IgD-negative memory B cell (primary cell): ENCODE measurements around the gene LDLRAD4. TPM values are rescaled to one million over a fixed set of nuclear protein-coding genes. Genes with fewer than 3 reads are reported as not detected.
A peak's percentile ranks its signal among the peaks of the same experiment; 100 is the strongest.
"Not testable (repeated sequence)": the region's sequence is repeated elsewhere in the genome, so short reads cannot be mapped to it uniquely, and the experiment has no call there.

Source experiments
- H3K27ac Mint-ChIP-seq, 3 donors: one replicate each; pipeline ENCODE4 v1.8.0; 2020 to 2022; ENCODE audit warnings: mild to moderate bottlenecking in 3 of 3, mixed read lengths in 3 of 3, moderate library complexity in 1 of 3
- H3K27me3 Mint-ChIP-seq: one replicate; pipeline ENCODE4 v1.8.0; 2021; ENCODE audit warnings: mixed read lengths
- H3K36me3 Mint-ChIP-seq: one replicate; pipeline ENCODE4 v1.8.0; 2020; ENCODE audit warnings: mild to moderate bottlenecking, mixed read lengths
- H3K4me1 Mint-ChIP-seq, 3 donors: one replicate each; pipeline ENCODE4 v1.8.0; 2020 to 2022; ENCODE audit warnings: mixed read lengths in 3 of 3, mild to moderate bottlenecking in 1 of 3
- H3K4me3 Mint-ChIP-seq, 4 donors: one replicate each; pipeline ENCODE4 v1.8.0; 2020 to 2022; ENCODE audit warnings: mild to moderate bottlenecking in 4 of 4, mixed read lengths in 4 of 4, moderate library complexity in 3 of 4
- H3K9me3 Mint-ChIP-seq, 3 donors: one replicate each; pipeline ENCODE4 v1.8.0; 2020 to 2021; ENCODE audit warnings: mixed read lengths in 3 of 3, mild to moderate bottlenecking in 1 of 3
- polyA plus RNA-seq: library from polyadenylated mRNA; unstranded; fragments of 300-500 nt; fragmentation: Illumina TruSeq; gene quantifications from one replicate; pipeline ENCODE4 v1.2.3, GENCODE V29; 2021

The LDLRAD4 gene
- polyA plus RNA-seq, 1 donor from 2014 or later: 5.1 TPM

DNA sequence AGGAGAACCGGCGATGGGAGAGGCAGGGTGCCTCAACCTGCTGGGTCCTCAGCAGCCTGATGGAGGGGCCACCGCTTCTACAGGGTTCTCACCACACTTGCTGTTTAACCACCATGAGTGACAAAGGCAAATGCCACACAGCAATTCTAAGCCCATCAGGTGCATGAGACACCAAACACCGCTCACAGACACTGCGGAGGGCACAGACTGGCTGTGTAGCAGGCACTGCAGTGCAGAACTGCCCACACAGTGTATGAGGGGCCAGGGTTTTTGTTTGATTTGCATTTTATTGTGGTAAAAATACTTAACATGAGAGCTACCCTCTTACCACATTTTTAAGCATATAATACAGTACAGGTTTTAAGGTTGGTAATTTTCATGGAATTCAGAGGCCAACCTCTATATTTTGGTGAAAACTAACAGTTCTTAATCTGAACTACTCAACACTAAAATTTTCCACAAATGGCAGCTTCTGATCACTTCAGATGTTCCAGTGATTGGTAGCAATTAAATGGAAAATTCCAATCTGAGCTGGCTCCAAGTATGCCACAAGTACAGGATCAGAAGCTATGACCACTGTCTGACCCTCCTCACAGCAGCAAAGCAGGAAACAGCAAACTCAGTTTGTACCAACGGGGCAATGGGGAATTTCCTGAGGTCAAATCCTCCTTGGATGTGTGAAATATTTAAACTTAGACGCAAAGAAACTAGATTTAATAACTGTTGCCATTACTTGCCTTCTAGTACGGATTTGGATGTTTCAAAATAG, 440.1 kb downstream of the LDLRAD4 start:
- Mint-ChIP-seq H3K4me3 (no peak overlapping the region), H3K4me1 (no peaks in the 10 kb centered on the region), H3K27ac (no peak overlapping the region), H3K27me3 (peaks cover 2% of the 10 kb centered on the region), H3K9me3 (no peaks in the 10 kb centered on the region), H3K36me3 (peaks cover 7% of the 10 kb centered on the region)

DNA sequence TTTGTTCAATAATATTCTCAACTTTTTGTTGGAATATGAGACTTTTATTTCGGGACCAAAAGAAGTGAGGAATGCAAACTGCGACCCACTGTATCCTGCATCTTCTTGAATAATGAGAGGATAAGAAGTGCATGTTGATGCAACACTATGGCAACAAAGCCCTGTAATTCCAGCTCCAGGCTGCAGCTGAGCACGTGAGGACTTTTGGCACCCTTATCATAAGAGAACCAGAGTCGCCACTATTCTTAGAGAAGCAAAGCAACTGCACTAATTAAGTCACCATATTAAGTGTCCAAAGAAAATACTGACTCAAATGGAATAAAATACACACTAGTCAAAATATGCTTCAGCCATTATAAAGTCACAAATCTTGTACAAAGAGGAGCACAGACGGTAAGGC, 441.9 kb downstream of the LDLRAD4 start:
- Mint-ChIP-seq H3K4me1 (no peaks in the 10 kb centered on the region), H3K36me3 (peaks cover 7% of the 10 kb centered on the region), H3K9me3 (no peaks in the 10 kb centered on the region), H3K27ac (no peak overlapping the region), H3K27me3 (peaks cover 2% of the 10 kb centered on the region), H3K4me3 (no peak overlapping the region)

DNA sequence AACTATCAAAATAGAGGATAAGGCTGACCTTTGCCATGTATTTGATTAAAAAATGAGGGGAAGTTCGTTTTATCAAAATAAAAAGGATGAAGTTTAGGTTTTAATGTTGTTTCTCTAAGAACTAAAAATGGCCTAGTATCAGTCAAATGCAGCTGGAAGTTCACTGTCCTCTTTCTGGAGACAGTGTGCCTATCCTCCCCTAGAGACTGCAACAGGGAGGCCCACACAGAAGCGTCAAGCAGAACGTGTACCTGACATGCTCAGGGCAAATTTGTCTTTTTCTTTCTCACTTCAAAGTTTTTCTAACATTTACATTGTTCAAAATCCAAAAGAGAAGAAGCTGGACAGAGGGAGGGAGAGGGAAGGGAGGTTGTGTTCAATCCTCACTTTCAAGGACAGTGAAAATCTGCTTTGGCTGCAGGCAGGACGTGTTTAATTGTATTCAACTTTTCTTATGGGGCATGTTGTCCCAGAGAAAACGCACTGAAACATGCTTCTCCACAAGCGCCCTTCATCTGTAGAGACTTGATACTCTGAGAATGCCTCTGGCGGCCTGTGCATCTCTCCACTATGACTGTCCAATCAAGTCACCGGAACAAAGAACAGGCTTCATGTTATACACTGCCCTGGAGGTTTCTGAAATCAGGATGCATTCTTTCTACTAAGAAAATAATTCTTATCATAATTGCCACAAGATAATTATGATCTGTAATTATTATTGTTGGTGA, 442.7 kb downstream of the LDLRAD4 start:
- Mint-ChIP-seq H3K27ac (no peak overlapping the region), H3K36me3 (peaks cover 7% of the 10 kb centered on the region), H3K9me3 (no peaks in the 10 kb centered on the region), H3K27me3 (peaks cover 2% of the 10 kb centered on the region), H3K4me3 (no peak overlapping the region), H3K4me1 (no peaks in the 10 kb centered on the region)

DNA sequence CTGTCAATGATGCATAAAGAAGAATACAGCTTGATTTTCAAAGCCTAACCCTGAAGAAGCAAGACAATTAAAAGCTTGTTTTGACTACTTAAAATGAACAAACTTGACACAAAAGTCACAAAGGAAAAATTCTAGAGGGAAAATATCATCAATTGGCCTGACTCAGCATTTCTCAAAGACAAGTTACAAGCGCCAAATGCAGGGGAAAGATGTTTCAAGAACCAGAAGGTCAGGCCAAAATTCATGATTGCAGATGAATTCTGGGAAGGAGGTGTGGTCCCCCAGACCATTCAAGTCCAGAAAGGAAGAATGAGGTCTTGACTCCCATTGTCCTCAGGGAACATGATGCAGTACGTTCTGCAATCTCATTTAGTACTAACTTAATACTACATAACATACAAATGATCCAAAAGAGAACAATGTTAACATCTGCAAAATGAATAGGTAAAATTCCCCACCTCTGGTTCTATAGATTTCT, 443.3 kb downstream of the LDLRAD4 start:
- no peaks in the 10 kb centered on the region for H3K4me1 Mint-ChIP-seq
- no peak overlapping the region for H3K27ac Mint-ChIP-seq
- H3K4me3 Mint-ChIP-seq: no peak overlapping the region
- peaks cover 9% of the 10 kb centered on the region for H3K36me3 Mint-ChIP-seq
- peaks cover 2% of the 10 kb centered on the region for H3K27me3 Mint-ChIP-seq
- H3K9me3 Mint-ChIP-seq: no peaks in the 10 kb centered on the region

DNA sequence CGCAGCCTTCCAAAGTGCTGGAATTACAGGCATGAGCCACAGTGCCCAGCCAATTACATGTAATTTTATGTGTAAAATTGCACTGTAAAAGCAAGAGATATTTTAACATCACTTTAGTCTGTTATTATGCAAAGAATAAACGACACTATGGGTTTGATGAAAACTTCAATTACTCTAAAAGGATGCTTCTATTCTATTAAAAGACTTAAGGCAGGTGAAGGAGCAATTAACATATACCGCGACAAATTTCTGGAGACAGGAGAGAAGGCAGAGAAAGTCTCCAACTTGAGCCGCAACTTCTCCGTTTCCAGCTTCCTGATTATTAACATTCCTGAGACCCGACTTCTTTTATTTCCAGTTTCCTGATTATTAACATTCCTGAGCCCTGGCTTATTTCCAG, 454.1 kb downstream of the LDLRAD4 start:
- peaks cover 9% of the 10 kb centered on the region for H3K36me3 Mint-ChIP-seq
- H3K4me3 Mint-ChIP-seq: no peak overlapping the region
- H3K4me1 Mint-ChIP-seq: peaks cover 0 to 5% (median 4%) of the 10 kb centered on the region in 3 donors
- no peaks in the 10 kb centered on the region for H3K27me3 Mint-ChIP-seq
- H3K9me3 Mint-ChIP-seq: peaks cover 0 to 1% (median 0%) of the 10 kb centered on the region in 3 donors
- H3K27ac Mint-ChIP-seq: peak overlapping the region in 1 of 3 donors; percentile 50

DNA sequence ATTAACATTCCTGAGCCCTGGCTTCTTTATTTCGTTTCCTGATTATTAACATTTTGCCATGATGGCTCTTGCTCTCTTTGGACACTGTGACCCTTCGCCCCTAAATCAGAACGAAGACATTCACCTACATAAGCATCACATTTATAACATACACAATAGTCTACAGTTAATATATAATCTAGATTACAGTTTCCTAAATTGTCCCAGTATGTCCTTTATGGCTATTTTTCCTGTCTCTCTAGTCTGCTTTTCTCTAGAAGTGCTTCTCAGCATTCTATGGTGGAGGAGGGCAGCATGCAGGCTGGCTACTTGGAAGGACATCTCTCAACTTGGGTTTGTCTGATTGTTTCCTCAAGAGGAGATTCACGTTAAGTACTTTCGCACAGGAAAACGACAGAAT, 457.9 kb downstream of the LDLRAD4 start:
- Mint-ChIP-seq H3K36me3 (peaks cover 3% of the 10 kb centered on the region), H3K27ac (no peak overlapping the region), H3K27me3 (no peaks in the 10 kb centered on the region), H3K4me1 (peaks cover 2 to 5% (median 4%) of the 10 kb centered on the region in 3 donors), H3K4me3 (peak overlapping the region in 1 of 4 donors; percentile 23), H3K9me3 (no peaks in the 10 kb centered on the region)

DNA sequence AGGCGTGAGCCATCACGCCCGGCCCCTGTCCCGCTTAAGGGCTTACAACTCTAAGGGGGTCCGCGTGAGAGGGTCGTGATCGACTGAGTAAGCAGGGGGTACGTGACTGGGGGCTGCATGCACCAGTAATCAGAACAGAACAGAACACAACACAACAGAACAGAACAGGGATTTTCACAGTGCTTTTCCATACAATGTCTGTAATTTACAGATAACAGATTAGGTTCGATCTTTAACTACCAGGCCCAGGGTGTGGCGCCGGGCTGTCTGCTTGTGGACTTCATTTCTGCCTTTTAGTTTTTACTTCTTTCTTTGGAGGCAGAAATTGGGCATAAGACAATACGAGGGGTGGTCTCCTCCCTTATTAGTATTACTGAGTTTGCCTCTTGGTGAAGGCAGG, 458.8 kb downstream of the LDLRAD4 start:
- H3K36me3 Mint-ChIP-seq, H3K27me3 Mint-ChIP-seq, H3K9me3 Mint-ChIP-seq, H3K4me3 Mint-ChIP-seq, H3K4me1 Mint-ChIP-seq, H3K27ac Mint-ChIP-seq: not testable (repeated sequence)

DNA sequence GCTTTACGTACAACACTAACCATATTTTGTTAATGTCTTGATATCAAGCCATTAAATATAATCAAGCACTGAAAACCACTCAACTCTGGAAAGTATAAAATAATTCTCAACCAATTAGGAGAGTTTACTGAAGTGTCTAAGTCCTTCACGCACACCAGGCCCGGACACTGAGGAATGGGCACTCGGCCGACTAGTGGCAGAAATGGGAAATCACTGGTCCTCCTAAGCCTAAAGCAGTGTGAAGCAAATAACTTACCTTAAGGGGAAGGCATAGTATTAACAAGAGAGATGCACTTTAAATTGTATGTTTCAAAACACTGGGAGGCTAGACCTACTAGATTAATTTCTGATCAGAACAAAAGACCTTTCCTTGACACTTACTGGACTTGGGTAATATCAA, 462.1 kb downstream of the LDLRAD4 start:
- H3K4me3 Mint-ChIP-seq: no peak overlapping the region
- peak overlapping the region in 1 of 3 donors; percentile 59 for H3K27ac Mint-ChIP-seq
- H3K9me3 Mint-ChIP-seq: no peaks in the 10 kb centered on the region
- peaks cover 4 to 6% (median 5%) of the 10 kb centered on the region in 3 donors for H3K4me1 Mint-ChIP-seq
- peaks cover 2% of the 10 kb centered on the region for H3K36me3 Mint-ChIP-seq
- H3K27me3 Mint-ChIP-seq: no peaks in the 10 kb centered on the region

DNA sequence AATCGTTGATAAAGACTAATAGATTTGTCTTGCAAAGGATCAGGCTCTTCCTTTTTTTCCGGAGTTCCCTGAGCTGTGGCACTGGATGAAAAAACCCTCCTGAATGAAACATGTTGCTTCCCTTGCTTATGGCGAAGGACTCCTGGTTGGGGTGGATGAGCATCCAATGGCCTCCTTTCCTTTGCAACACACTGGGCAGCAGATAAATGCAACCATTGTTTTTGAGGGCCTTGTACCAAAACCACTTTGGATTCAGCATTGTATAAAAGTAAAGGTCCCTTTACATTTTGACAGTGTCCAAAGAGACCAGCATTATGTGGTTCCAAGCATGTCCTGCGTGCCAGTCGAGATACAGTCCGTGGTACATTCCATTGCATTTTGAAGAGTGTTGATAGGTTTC, 463.1 kb downstream of the LDLRAD4 start:
- H3K36me3 Mint-ChIP-seq: peaks cover 2% of the 10 kb centered on the region
- H3K4me3 Mint-ChIP-seq: no peak overlapping the region
- H3K27ac Mint-ChIP-seq: no peak overlapping the region
- no peaks in the 10 kb centered on the region for H3K27me3 Mint-ChIP-seq
- peaks cover 2 to 12% (median 6%) of the 10 kb centered on the region in 3 donors for H3K4me1 Mint-ChIP-seq
- H3K9me3 Mint-ChIP-seq: no peaks in the 10 kb centered on the region

DNA sequence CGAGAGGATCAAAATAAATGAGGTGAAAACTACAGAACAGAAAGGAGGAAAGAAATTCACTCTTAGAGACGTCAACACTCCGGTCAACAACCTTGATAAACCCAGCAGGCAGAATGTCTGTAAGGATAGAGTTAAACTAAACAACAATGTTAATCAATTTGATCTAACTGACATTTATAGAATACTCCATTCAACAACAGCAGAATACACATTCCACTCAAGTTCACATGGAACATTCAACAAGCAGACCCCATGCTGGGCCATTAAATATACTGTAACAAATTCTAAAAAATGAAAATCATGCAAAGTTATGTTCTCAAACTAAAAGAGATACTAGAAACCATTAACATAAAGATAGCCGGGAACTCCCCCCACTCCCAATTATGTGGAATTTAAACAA, 466.0 kb downstream of the LDLRAD4 start:
- Mint-ChIP-seq H3K9me3 (no peaks in the 10 kb centered on the region), H3K27me3 (no peaks in the 10 kb centered on the region), H3K4me3 (no peak overlapping the region), H3K36me3 (peaks cover 3% of the 10 kb centered on the region), H3K4me1 (peaks cover 0 to 19% (median 9%) of the 10 kb centered on the region in 3 donors), H3K27ac (no peak overlapping the region)

DNA sequence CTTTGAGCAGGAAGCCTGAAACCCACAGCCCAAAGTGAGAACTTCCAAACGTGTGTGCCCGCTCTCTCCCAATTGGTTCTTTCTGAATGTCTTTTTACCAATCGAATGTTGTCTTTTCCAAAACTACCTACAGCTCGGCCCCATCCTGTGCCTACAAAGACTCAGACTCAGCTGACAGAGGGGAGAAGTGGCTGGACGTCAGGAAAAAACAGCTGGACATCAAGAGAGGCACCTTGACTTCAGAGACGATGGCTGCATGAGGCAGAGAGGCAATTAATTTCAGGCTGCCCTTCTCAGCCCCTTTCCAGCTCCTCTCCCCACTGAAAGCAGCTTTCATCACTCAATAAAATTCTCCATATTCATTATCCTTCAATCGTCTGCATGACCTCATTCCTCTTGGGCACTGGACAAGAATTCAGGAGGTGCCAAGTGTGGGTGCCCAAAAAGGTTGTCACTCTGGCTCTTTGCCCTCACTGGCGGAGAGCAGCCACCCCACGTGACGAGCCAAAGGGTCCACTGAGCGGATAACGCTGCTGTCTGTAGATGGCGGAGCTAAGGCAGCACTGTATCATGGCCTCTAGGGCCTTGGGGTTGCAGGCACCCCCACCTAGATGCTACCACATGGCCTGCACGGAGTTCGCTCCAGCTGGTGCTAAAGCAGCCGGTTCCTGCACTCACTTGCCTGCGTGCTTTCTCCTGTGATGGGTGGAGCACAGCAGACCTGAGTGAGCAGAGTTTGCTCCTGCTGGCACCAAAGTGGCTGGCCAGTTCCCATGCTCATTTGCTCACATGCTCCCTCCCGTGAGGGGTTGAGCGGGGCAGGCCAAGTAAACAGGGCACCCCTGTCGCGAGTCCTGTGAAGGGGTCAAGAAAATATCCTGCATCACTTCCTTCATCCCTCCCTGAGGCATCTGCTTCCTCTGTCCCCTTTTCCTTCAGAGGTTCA, 469.9 kb downstream of the LDLRAD4 start:
- Mint-ChIP-seq H3K27ac (no peak overlapping the region), H3K4me1 (peaks cover 3 to 25% (median 9%) of the 10 kb centered on the region in 3 donors), H3K9me3 (peaks cover 0 to 6% (median 6%) of the 10 kb centered on the region in 3 donors), H3K27me3 (no peaks in the 10 kb centered on the region), H3K4me3 (no peak overlapping the region), H3K36me3 (peaks cover 6% of the 10 kb centered on the region)

DNA sequence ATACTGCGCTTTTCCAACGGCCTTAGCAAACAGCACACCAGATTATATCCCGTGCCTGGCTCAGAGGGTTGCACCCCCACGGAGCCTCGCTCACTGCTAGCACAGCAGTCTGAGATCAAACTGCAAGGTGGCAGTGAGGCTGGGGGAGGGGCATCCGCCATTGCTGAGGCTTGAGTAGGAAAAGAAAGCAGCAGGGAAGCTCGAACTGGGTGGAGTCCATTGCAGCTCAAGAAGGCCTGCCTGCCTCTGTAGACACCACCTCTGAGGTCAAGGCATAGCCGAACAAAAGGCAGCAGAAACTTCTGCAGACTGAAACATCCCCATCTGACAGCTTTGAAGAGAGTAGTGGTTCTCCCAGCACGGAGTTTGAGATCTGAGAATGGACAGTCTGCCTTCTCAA, 471.5 kb downstream of the LDLRAD4 start:
- H3K4me1 Mint-ChIP-seq: peaks cover 6 to 30% (median 9%) of the 10 kb centered on the region in 3 donors
- not testable (repeated sequence) for H3K4me3 Mint-ChIP-seq, H3K27me3 Mint-ChIP-seq, H3K9me3 Mint-ChIP-seq, H3K27ac Mint-ChIP-seq, H3K36me3 Mint-ChIP-seq

DNA sequence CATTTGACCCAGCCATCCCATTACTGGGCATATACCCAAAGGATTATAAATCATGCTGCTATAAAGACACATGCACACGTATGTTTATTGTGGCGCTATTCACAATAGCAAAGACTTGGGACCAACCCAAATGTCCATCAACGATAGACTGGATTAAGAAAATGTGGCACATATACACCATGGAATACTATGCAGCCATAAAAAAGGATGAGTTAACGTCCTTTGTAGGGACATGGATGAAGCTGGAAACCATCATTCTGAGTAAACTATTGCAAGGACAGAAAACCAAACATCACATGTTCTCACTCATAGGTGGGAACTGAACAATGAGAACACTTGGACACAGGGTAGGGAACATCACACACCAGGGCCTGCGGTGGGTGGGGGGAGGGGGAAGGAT, 476.8 kb downstream of the LDLRAD4 start:
- not testable (repeated sequence) for H3K9me3 Mint-ChIP-seq

DNA sequence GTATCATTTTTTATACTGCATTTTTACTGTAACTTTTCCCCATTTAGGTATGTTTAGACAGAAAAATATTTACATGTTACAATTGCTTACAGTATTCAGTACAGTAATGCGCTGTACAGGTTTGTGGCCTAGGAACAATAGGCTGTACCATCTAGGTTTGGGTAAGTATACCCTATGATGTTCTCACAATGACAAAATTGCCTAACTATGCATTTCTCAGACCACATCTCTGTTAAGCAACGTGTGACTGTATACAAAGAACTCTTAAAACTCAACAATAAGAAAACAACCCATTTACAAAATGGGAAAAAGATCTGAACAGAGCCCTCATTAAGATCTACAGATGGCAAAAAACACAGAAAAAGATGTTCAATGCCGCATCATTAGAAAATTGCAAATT, 478.4 kb downstream of the LDLRAD4 start:
- Mint-ChIP-seq H3K27me3 (no peaks in the 10 kb centered on the region), H3K4me3 (no peak overlapping the region), H3K4me1 (peaks cover 13 to 22% (median 18%) of the 10 kb centered on the region in 3 donors), H3K9me3 (peaks cover 2 to 7% (median 5%) of the 10 kb centered on the region in 3 donors), H3K27ac (no peak overlapping the region), H3K36me3 (peaks cover 20% of the 10 kb centered on the region)

More for the DNA sequence above, 476.8 kb downstream of the LDLRAD4 start:
- not testable (repeated sequence) for H3K4me3 Mint-ChIP-seq, H3K27me3 Mint-ChIP-seq, H3K27ac Mint-ChIP-seq
- H3K36me3 Mint-ChIP-seq: peaks cover 14% of the 10 kb centered on the region
- peaks cover 10 to 19% (median 13%) of the 10 kb centered on the region in 3 donors for H3K4me1 Mint-ChIP-seq

DNA sequence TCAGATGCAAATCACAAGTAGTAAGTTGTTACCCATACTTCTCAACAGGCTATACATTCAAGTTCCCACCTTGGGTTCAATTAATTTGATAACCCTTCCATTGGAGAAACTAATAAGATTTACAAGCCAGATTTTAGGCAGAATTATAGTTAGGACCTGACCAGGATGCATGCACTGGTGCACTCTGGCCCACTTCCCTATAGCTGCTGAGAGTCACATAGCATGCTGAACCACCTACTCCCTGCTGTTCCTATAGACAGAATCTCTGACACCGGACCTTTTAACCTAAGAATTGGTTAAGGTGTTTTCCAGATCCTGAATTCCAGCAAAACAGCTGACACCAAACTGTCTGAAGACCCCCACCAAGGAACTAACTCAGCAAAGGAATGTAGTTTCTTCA, 481.6 kb downstream of the LDLRAD4 start:
- Mint-ChIP-seq H3K36me3 (peaks cover 17% of the 10 kb centered on the region), H3K27ac (peak overlapping the region in 1 of 3 donors; percentile 32)

More for the DNA sequence above, 481.6 kb downstream of the LDLRAD4 start:
- Mint-ChIP-seq H3K4me3 (peak overlapping the region in 1 of 4 donors; percentile 46), H3K27me3 (no peaks in the 10 kb centered on the region), H3K4me1 (peaks cover 10 to 19% (median 11%) of the 10 kb centered on the region in 3 donors), H3K9me3 (peaks cover 2 to 25% (median 2%) of the 10 kb centered on the region in 3 donors)
